GM23338 (cell line): Measurements from ENCODE around the gene FNDC3B. TPM values are rescaled to one million over a fixed set of nuclear protein-coding genes. Genes with fewer than 3 reads are reported as not detected.

ENCODE experiments used
- ATAC-seq: fragments of 200-7000 bp; cut with Tn5 transposase; 3 replicates; pipeline ENCODE4 v1.9.1; 2020
- DNase-seq: peaks from one replicate; pipeline ENCODE4 v3.0.0-alpha.2; 2015; ENCODE audit warnings: low spot score
- H2AFZ ChIP-seq: fragments of 200-600 bp; sonication (generic); 2 replicates; pipeline ENCODE4 v1.8.0; 2016; ENCODE audit warnings: antibody characterized with exemption, mild to moderate bottlenecking, moderate library complexity
- H3F3A ChIP-seq: fragments of 200-600 bp; sonication (generic); replicated peaks from 2 replicates; pipeline ENCODE4 v1.8.0; 2017; ENCODE audit warnings: antibody characterized with exemption, mixed run types, low read depth
- H3K27ac ChIP-seq: fragments of 200-600 bp; sonication (generic); 2 replicates; pipeline ENCODE4 v1.6.1; 2016; ENCODE audit warnings: low read depth
- H3K27me3 ChIP-seq: fragments of 200-600 bp; sonication (generic); 2 replicates; pipeline ENCODE4 v1.8.0; 2016; ENCODE audit warnings: mild to moderate bottlenecking, mixed run types, moderate library complexity; ENCODE audit not compliant: insufficient read depth
- H3K36me3 ChIP-seq: fragments of 200-600 bp; sonication (generic); 2 replicates; pipeline ENCODE4 v1.8.0; 2016; ENCODE audit warnings: mild to moderate bottlenecking; ENCODE audit not compliant: insufficient read depth
- H3K4me1 ChIP-seq: fragments of 200-600 bp; sonication (generic); 2 replicates; pipeline ENCODE4 v1.8.0; 2016; ENCODE audit warnings: mild to moderate bottlenecking, moderate library complexity; ENCODE audit not compliant: insufficient read depth
- H3K4me2 ChIP-seq: fragments of 200-600 bp; sonication (generic); 2 replicates; pipeline ENCODE4 v1.7.1; 2017; ENCODE audit warnings: mixed run types
- H3K4me3 ChIP-seq: fragments of 200-600 bp; sonication (generic); 2 replicates; pipeline ENCODE4 v1.6.1; 2016; ENCODE audit warnings: mixed run types
- H3K79me2 ChIP-seq: fragments of 200-600 bp; sonication (generic); replicated peaks from 2 replicates; pipeline ENCODE4 v1.8.0; 2017; ENCODE audit warnings: mild to moderate bottlenecking; ENCODE audit not compliant: insufficient read depth
- H3K9me2 ChIP-seq: fragments of 200-600 bp; sonication (generic); 2 replicates; pipeline ENCODE4 v1.8.0; 2017; ENCODE audit not compliant: insufficient read depth
- H4K20me1 ChIP-seq: fragments of 200-600 bp; sonication (generic); replicated peaks from 2 replicates; pipeline ENCODE4 v1.8.0; 2017; ENCODE audit warnings: mild to moderate bottlenecking; ENCODE audit not compliant: insufficient read depth
- H3K27ac Mint-ChIP-seq: 2 replicates; pipeline ENCODE4 v1.8.0; 2020; ENCODE audit warnings: inconsistent platforms, mild to moderate bottlenecking, moderate library complexity, mixed read lengths
- H3K27me3 Mint-ChIP-seq: 3 replicates; pipeline ENCODE4 v1.8.0; 2022; ENCODE audit warnings: low read depth, mild to moderate bottlenecking, moderate library complexity, mixed read lengths, inconsistent platforms; ENCODE audit not compliant: insufficient read depth, poor library complexity
- H3K36me3 Mint-ChIP-seq: 3 replicates; pipeline ENCODE4 v1.8.0; 2021; ENCODE audit warnings: low read depth, mild to moderate bottlenecking, inconsistent platforms, moderate library complexity, mixed read lengths
- H3K4me1 Mint-ChIP-seq: 3 replicates; pipeline ENCODE4 v1.8.0; 2020; ENCODE audit warnings: mild to moderate bottlenecking, inconsistent platforms, mixed read lengths
- H3K4me3 Mint-ChIP-seq: 3 replicates; pipeline ENCODE4 v1.8.0; 2021; ENCODE audit warnings: moderate library complexity, mild to moderate bottlenecking, inconsistent platforms, mixed read lengths
- H3K9me3 Mint-ChIP-seq: 3 replicates; pipeline ENCODE4 v1.8.0; 2020; ENCODE audit warnings: moderate library complexity, mild to moderate bottlenecking, inconsistent platforms, mixed read lengths
- CREB1 ChIP-seq: fragments of 250-450 bp; sonication (Bioruptor Pico); IDR thresholded peaks from 2 replicates; pipeline ENCODE4 v1.5.0; 2020; ENCODE audit warnings: low read depth, mild to moderate bottlenecking, moderate library complexity
- ETS1 ChIP-seq: IDR thresholded peaks from 2 replicates; pipeline ENCODE4 v1.6.1; 2016; ENCODE audit warnings: antibody characterized with exemption
- EZH2phosphoT487 ChIP-seq: fragments of 200-600 bp; sonication (generic); IDR thresholded peaks from one replicate; pipeline ENCODE4 v1.8.1; 2018; ENCODE audit warnings: antibody characterized with exemption; ENCODE audit not compliant: unreplicated experiment
- JUNB ChIP-seq: IDR thresholded peaks from one replicate; pipeline ENCODE4 v1.6.1; 2016; ENCODE audit warnings: antibody characterized with exemption; ENCODE audit not compliant: unreplicated experiment
- NANOG ChIP-seq: IDR thresholded peaks from 2 replicates; pipeline ENCODE4 v1.6.1; 2016; ENCODE audit warnings: antibody characterized with exemption, borderline replicate concordance
- POLR2AphosphoS5 ChIP-seq: IDR thresholded peaks from 2 replicates; pipeline ENCODE4 v1.6.1; 2016; ENCODE audit warnings: antibody characterized with exemption, low read depth
- REST ChIP-seq: IDR thresholded peaks from one replicate; pipeline ENCODE4 v1.6.1; 2018; ENCODE audit warnings: antibody characterized with exemption; ENCODE audit not compliant: unreplicated experiment
- STAT1 ChIP-seq: IDR thresholded peaks from one replicate; pipeline ENCODE4 v1.6.1; 2016; ENCODE audit warnings: antibody characterized with exemption; ENCODE audit not compliant: unreplicated experiment
- ZNF114 ChIP-seq: fragments of 250-450 bp; sonication (Bioruptor Pico); IDR thresholded peaks from 2 replicates; pipeline ENCODE4 v1.5.0; 2020; ENCODE audit warnings: mild to moderate bottlenecking, moderate library complexity
- ZNF331 ChIP-seq: fragments of 250-450 bp; sonication (Bioruptor Pico); IDR thresholded peaks from 2 replicates; pipeline ENCODE4 v1.5.0; 2020; ENCODE audit warnings: low read depth, mild to moderate bottlenecking, moderate library complexity
- polyA plus RNA-seq: library from polyadenylated mRNA; unstranded; fragments of >200 nt; fragmentation: Nextera tagmentation; extraction: Ambion mirVana; gene quantifications from 2 replicates; pipeline ENCODE4 v1.2.1, GENCODE V29; 2016
- total RNA-seq: library from RNA; depleted of rRNA; stranded (reverse); fragments of >200 nt; shearing (Covaris generic); gene quantifications from 2 replicates; pipeline ENCODE4 v1.2.3, GENCODE V29; 2014
- TF ChIP-seq, protein P1 (sequence below), 2 experiments: fragments of 200-600 bp in 1 of 2; sonication (generic) in 1 of 2; conservative IDR thresholded peaks; 2 replicates each; pipeline versions ENCODE4 v1.5.1 to v1.6.1; 2016 to 2017; ENCODE audit warnings: antibody characterized with exemption in 2 of 2, low read depth in 2 of 2, mild to moderate bottlenecking in 2 of 2, moderate library complexity in 1 of 2

The FNDC3B gene
- total and polyA plus RNA-seq, 2 experiments from 2014 or later: 19.1 to 55.4 TPM

GRCh38 chr3:172009803-172010202, 29.6 kb upstream of the FNDC3B start:
- Histone ChIP-seq H4K20me1 (no peaks in the 10 kb centered on the region), H3K4me3 (no peak overlapping the region), H3K9me2 (no peaks in the 10 kb centered on the region), H3K27me3 (no peaks in the 10 kb centered on the region), H3K27ac (no peak overlapping the region), H3K4me1 (peaks cover 17% of the 10 kb centered on the region), H2AFZ (peak overlapping the region; percentile 81), H3K36me3 (no peaks in the 10 kb centered on the region), H3F3A (no peaks in the 10 kb centered on the region), H3K4me2 (peak overlapping the region; percentile 28), H3K79me2 (no peaks in the 10 kb centered on the region)
- no peak for TF ChIP-seq NANOG
- TF ChIP-seq ZNF331 (CRISPR knock-in tag): no peak
- TF ChIP-seq, protein P1, sequence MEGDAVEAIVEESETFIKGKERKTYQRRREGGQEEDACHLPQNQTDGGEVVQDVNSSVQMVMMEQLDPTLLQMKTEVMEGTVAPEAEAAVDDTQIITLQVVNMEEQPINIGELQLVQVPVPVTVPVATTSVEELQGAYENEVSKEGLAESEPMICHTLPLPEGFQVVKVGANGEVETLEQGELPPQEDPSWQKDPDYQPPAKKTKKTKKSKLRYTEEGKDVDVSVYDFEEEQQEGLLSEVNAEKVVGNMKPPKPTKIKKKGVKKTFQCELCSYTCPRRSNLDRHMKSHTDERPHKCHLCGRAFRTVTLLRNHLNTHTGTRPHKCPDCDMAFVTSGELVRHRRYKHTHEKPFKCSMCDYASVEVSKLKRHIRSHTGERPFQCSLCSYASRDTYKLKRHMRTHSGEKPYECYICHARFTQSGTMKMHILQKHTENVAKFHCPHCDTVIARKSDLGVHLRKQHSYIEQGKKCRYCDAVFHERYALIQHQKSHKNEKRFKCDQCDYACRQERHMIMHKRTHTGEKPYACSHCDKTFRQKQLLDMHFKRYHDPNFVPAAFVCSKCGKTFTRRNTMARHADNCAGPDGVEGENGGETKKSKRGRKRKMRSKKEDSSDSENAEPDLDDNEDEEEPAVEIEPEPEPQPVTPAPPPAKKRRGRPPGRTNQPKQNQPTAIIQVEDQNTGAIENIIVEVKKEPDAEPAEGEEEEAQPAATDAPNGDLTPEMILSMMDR (conservative IDR thresholded peaks at IDR 0.05; ENCODE audit: low read depth in 2 of 2): no peak
- no peak for TF ChIP-seq JUNB
- TF ChIP-seq REST: no peak
- no peak for TF ChIP-seq POLR2AphosphoS5
- no peak for TF ChIP-seq ETS1
- no peak for TF ChIP-seq STAT1
- TF ChIP-seq CREB1 (CRISPR knock-in tag): no peak
- TF ChIP-seq EZH2phosphoT487: no peak
- TF ChIP-seq ZNF114: no peak
- Mint-ChIP-seq H3K36me3 (no peaks in the 10 kb centered on the region), H3K4me1 (peaks cover 12% of the 10 kb centered on the region), H3K9me3 (no peaks in the 10 kb centered on the region), H3K27me3 (no peaks in the 10 kb centered on the region), H3K27ac (no peak overlapping the region), H3K4me3 (no peak overlapping the region)
- peak; percentile 88 for ATAC-seq
- DNase-seq: no peak
